GM12892 (cell line): Measurements from ENCODE around the gene XPO1.
"Not testable (repeated sequence)": the region's sequence is repeated elsewhere in the genome, so short reads cannot be mapped to it uniquely, and the experiment has no call there.

Experiments used
- DNase-seq: peaks from one replicate; pipeline ENCODE4 v3.0.0; 2011; ENCODE audit not compliant: insufficient read length
- FAIRE-seq: peaks from 2 replicates; lab custom pipeline; 2011; peaks lifted over from hg19 to GRCh38; lab: Jason Lieb, UNC
- POLR2A ChIP-seq: IDR thresholded peaks from 2 replicates; pipeline ENCODE4 v1.6.1; 2011; ENCODE audit warnings: low read depth, low read length, control low read depth
- POLR2AphosphoS5 ChIP-seq: IDR thresholded peaks from 2 replicates; pipeline ENCODE4 v1.6.1; 2011; ENCODE audit warnings: low read depth, low read length, control low read depth
- TAF1 ChIP-seq: IDR thresholded peaks from 2 replicates; pipeline ENCODE4 v1.6.1; 2011; ENCODE audit warnings: low read depth, mild to moderate bottlenecking, control low read depth, low read length, borderline replicate concordance

The XPO1 gene

DNA sequence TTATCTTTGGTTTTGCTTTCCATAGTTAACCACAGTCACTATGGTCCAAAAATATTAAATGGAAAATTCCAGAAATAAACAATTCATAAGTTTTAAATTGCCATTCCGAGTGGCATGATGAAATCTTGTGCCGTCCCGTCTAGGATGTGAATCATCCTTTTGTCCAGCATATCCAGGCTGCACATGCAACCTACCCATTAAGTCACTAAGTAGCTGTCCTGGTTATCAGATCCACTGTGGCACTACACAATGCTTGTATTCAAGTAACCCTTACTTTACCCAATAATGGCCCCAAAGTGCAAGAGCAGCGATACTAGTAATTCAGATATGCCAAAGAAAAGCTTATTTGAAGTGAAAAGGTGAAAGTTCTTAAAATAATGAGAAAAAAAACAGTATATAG is 78.0 kb downstream of the XPO1 start:
- FAIRE-seq (no peak), DNase-seq (no peak)

DNA sequence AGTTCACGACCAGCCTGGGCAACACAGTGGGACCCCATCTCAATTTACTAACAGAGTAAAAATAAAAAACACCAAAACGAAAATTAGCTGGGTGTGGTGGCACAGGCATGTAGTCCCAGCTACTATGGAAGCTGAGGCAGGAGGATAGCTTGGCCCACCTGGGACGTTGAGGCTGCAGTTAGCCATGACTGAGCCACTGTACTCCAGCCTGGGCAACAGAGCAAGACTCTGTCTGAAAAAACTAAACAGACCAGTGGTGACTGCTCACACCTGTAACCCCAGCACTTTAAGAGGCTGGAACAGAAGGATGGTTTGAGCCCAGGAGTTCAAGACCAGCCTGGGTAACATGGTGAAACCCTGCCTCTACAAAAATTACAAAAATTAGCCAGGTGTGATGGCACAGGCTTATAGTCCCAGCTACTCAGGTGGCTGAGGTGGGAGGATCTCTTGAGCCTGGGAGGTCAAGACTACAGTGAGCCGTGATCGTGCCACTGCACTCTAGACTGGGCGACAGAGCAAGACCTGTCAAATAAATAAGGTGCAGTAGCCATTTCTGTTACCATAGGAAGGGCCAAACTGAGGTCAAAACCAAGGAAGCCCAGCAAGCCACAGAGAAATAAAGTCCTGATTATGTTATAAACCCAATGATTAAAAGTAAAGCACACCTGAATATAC is 81.3 kb downstream of the XPO1 start:
- no peak for DNase-seq
- TF ChIP-seq POLR2A: no peak
- no peak for TF ChIP-seq POLR2AphosphoS5
- no peak for TF ChIP-seq TAF1
- no peak for FAIRE-seq

More for the DNA sequence above, 78.0 kb downstream of the XPO1 start:
- TF ChIP-seq TAF1: no peak
- TF ChIP-seq POLR2A: no peak

- DNase-seq (no peak), FAIRE-seq (no peak)
- TF ChIP-seq POLR2AphosphoS5: no peak
- no peak for TF ChIP-seq POLR2A
- no peak for TF ChIP-seq TAF1
Measured at GRCh38 chr2:61456070-61456745, 81.9 kb downstream of the XPO1 start.

GRCh38 chr2:61454972-61455371 is 83.2 kb downstream of the XPO1 start:
- FAIRE-seq, DNase-seq: not testable (repeated sequence)

- no peak for TF ChIP-seq TAF1
- no peak for TF ChIP-seq POLR2A
- TF ChIP-seq POLR2AphosphoS5: no peak
- DNase-seq (no peak), FAIRE-seq (no peak)
Measured at GRCh38 chr2:61454383-61454782, 83.8 kb downstream of the XPO1 start.

- DNase-seq (no peak), FAIRE-seq (no peak)
- no peak for TF ChIP-seq POLR2A
- TF ChIP-seq POLR2AphosphoS5: no peak
- TF ChIP-seq TAF1: no peak
Measured at GRCh38 chr2:61452392-61452791, 85.8 kb downstream of the XPO1 start.

DNA sequence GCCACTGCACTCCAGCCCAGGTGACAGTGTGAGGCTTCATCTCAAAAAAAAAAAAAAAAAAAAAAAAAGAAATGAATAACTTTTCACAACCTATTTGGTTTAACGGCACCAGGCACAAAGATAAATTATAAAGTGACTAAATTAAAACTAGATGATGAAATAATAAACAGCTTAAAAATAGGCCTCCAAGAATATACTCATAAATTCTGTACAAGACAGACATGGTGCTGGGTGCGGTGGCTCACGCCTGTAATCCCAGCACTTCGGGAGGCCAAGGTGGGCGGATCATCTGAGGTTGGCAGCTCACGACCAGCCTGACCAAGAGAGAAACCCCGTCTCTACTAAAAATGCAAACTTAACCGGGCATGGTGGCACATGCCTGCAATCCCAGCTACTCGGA is 87.0 kb downstream of the XPO1 start:
- TF ChIP-seq POLR2A: no peak
- no peak for TF ChIP-seq POLR2AphosphoS5
- no peak for TF ChIP-seq TAF1
- FAIRE-seq (no peak), DNase-seq (no peak)

- DNase-seq (no peak), FAIRE-seq (no peak)
- TF ChIP-seq TAF1 (no peak), POLR2A (no peak), POLR2AphosphoS5 (no peak)
Measured at GRCh38 chr2:61450144-61450543, 88.0 kb downstream of the XPO1 start.

DNA sequence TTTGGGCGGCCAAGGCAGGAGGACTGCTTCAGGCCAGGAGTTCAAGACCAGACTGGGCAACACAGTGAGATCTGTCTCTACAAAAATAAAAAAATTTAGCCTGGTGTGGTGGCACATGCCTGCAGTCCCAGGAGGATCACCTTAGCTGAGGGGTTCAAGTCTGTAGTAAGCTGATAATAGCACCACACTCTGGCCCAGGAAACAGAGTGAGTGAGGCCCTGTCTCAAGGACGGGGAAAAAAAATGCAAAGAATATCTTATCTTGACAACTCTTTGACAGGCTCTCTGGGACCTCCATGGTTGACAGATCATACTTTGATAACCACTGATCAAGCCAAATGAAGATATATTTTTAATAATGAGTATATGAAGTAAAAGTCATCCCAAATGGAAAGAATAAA is 89.9 kb downstream of the XPO1 start:
- FAIRE-seq (no peak), DNase-seq (no peak)
- no peak for TF ChIP-seq POLR2AphosphoS5

DNA sequence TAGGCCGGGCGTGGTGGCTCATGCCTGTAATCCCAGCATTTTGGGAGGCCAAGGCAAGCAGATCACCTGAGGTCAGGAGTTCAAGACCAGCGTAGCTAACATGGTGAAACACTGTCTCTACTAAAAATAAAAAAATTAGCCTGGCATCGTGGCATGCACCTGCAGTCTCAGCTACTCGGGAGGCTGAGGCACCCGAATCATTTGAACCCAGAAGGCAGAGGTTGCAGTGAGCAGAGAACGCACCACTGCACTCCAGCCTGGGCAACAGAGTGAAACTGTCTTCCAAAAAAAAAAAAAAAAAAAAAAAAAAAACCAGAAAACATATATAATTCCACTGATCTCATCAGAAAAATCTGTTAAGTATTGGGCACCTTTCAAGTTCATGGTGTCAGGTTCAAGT is 91.2 kb downstream of the XPO1 start:
- not testable (repeated sequence) for FAIRE-seq, DNase-seq

GRCh38 chr2:61443342-61444041 is 94.7 kb downstream of the XPO1 start:
- DNase-seq: no peak
- peak; percentile 92 for FAIRE-seq
- no peak for TF ChIP-seq POLR2A
- TF ChIP-seq TAF1: no peak
- no peak for TF ChIP-seq POLR2AphosphoS5

DNA sequence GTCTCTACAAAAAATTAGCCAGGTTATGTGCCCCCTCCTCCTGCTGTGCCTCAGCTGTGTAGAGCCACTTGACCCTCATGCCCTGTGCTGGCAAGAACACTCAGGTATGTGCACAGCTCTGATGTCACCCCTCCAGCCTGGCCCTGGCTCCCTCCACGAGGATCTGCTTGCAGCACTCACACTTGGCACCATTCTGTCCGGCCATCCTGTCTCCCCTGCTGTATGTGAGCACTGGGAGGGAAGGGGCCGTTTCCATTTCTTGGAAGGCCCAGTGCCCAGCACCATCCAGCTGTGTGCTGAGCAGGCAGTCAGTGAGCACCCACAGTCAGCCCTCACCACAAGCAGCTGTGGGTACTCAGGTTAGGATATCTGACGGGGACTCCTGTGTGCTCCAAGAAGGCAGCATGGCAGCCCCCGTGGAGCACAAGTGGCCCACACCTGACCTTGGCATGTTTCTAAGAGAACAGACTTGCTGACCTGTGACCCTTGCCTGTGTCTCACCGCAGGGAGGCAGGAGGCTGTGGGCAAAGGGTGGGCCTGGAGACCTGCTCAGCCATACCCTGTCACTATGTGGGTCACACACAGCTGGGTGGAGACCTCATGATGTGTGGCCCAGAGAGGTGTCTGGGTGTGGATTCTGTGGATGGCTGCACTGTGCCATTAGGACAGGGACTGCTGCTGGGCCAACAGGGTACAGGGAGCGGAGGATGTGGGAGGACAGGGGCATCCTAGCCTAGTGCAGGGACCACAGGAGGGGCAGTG is 98.7 kb downstream of the XPO1 start:
- TF ChIP-seq POLR2AphosphoS5 (no peak), TAF1 (no peak), POLR2A (no peak)
- DNase-seq (no peak), FAIRE-seq (no peak)
